Neural cell (in vitro differentiated cells): Measurements from ENCODE around the gene RAET1L. TPM values are rescaled to one million over a fixed set of nuclear protein-coding genes. Genes with fewer than 3 reads are reported as not detected.

Source experiments
- H2AFZ ChIP-seq: fragments of 200-600, 300-800 bp; sonication (generic), shearing (Covaris generic); 2 replicates; pipeline ENCODE4 v1.6.0; 2014; ENCODE audit warnings: low read depth, mild to moderate bottlenecking, antibody characterized with exemption, low read length, moderate library complexity
- H3F3A ChIP-seq: fragments of 200-600 bp; shearing (Covaris generic); 2 replicates; pipeline ENCODE4 v1.6.1; 2016; ENCODE audit warnings: mild to moderate bottlenecking, moderate library complexity, mixed read lengths, antibody characterized with exemption, low read length; ENCODE audit not compliant: insufficient read depth, poor library complexity, severe bottlenecking
- H3K27ac ChIP-seq: fragments of 200-600, 300-800 bp; sonication (generic), shearing (Covaris generic); 2 replicates; pipeline ENCODE4 v1.5.1; 2014; ENCODE audit warnings: mild to moderate bottlenecking, low read length, moderate library complexity
- H3K27me3 ChIP-seq: fragments of 300-800, 200-600 bp; sonication (generic), shearing (Covaris generic); 2 replicates; pipeline ENCODE4 v1.6.0; 2014; ENCODE audit warnings: mild to moderate bottlenecking, low read depth, low read length, moderate library complexity; ENCODE audit not compliant: insufficient read depth
- H3K36me3 ChIP-seq: fragments of 300-800, 200-600 bp; sonication (generic), shearing (Covaris generic); 2 replicates; pipeline ENCODE4 v1.5.1; 2014; ENCODE audit warnings: mild to moderate bottlenecking, antibody characterized with exemption, low read length, moderate library complexity; ENCODE audit not compliant: insufficient read depth
- H3K4me2 ChIP-seq: fragments of 300-800, 200-600 bp; sonication (generic), shearing (Covaris generic); 2 replicates; pipeline ENCODE4 v1.6.0; 2014; ENCODE audit warnings: mild to moderate bottlenecking, low read length
- H3K4me3 ChIP-seq: fragments of 300-800, 200-600 bp; sonication (generic), shearing (Covaris generic); 2 replicates; pipeline ENCODE4 v1.5.1; 2014; ENCODE audit warnings: mild to moderate bottlenecking, low read length, moderate library complexity
- H3K79me2 ChIP-seq: fragments of 200-600 bp; shearing (Covaris generic); replicated peaks from 2 replicates; pipeline ENCODE4 v1.6.0; 2014; ENCODE audit warnings: mild to moderate bottlenecking, low read length, moderate library complexity; ENCODE audit not compliant: insufficient read depth
- H3K9ac ChIP-seq: fragments of 300-800, 200-600 bp; sonication (generic), shearing (Covaris generic); 2 replicates; pipeline ENCODE4 v1.6.1; 2016; ENCODE audit warnings: mild to moderate bottlenecking, low read length, mixed read lengths
- H3K9me2 ChIP-seq: fragments of 200-600 bp; shearing (Covaris generic); 2 replicates; pipeline ENCODE4 v1.6.1; 2016; ENCODE audit warnings: mild to moderate bottlenecking, low read length, mixed read lengths; ENCODE audit not compliant: insufficient read depth
- H3K9me3 ChIP-seq: fragments of 200-600, 300-800 bp; sonication (generic), shearing (Covaris generic); 2 replicates; pipeline ENCODE4 v1.6.1; 2016; ENCODE audit warnings: mild to moderate bottlenecking, mixed run types, low read length, moderate library complexity, mixed read lengths
- H4K20me1 ChIP-seq: fragments of 200-600 bp; shearing (Covaris generic); 2 replicates; pipeline ENCODE4 v1.6.1; 2016; ENCODE audit warnings: mild to moderate bottlenecking, mixed run types; ENCODE audit not compliant: insufficient read depth
- CTCF ChIP-seq: fragments of 450-650 bp; IDR thresholded peaks from 2 replicates; pipeline ENCODE4 v1.5.1; 2014; ENCODE audit warnings: antibody characterized with exemption, mild to moderate bottlenecking, moderate library complexity; ENCODE audit not compliant: poor library complexity, severe bottlenecking
- EP300 ChIP-seq: fragments of 450-650 bp; conservative IDR thresholded peaks from 2 replicates; pipeline ENCODE4 v1.6.1; 2014; ENCODE audit warnings: antibody characterized with exemption, mild to moderate bottlenecking, moderate library complexity; ENCODE audit not compliant: poor library complexity, severe bottlenecking
- EZH2 ChIP-seq: fragments of 200-600, 300-800 bp; shearing (Covaris generic), sonication (generic); IDR thresholded peaks from 2 replicates; pipeline ENCODE4 v1.6.1; 2014; ENCODE audit warnings: antibody characterized with exemption, low read length, borderline replicate concordance, mild to moderate bottlenecking; ENCODE audit not compliant: insufficient read depth, poor library complexity, severe bottlenecking
- MXI1 ChIP-seq: fragments of 450-650 bp; conservative IDR thresholded peaks from 2 replicates; pipeline ENCODE4 v1.6.1; 2014; ENCODE audit warnings: antibody characterized with exemption, mild to moderate bottlenecking; ENCODE audit not compliant: poor library complexity, severe bottlenecking
- POLR2AphosphoS5 ChIP-seq: IDR thresholded peaks from 2 replicates; pipeline ENCODE4 v1.6.1; 2012
- RAD21 ChIP-seq: fragments of 450-650 bp; conservative IDR thresholded peaks from 2 replicates; pipeline ENCODE4 v1.6.1; 2014; ENCODE audit warnings: antibody characterized with exemption, mild to moderate bottlenecking, moderate library complexity
- REST ChIP-seq: IDR thresholded peaks from 2 replicates; pipeline ENCODE4 v1.6.1; 2012; ENCODE audit warnings: borderline replicate concordance
- SMC3 ChIP-seq: fragments of 450-650 bp; conservative IDR thresholded peaks from 2 replicates; pipeline ENCODE4 v1.6.1; 2014; ENCODE audit warnings: antibody characterized with exemption, mild to moderate bottlenecking, moderate library complexity; ENCODE audit not compliant: poor library complexity
- TAF1 ChIP-seq: IDR thresholded peaks from 2 replicates; pipeline ENCODE4 v1.6.1; 2012; ENCODE audit warnings: low read depth
- polyA plus RNA-seq: library from polyadenylated mRNA; depleted of rRNA; stranded (reverse); fragments of >200 nt; gene quantifications from 2 replicates; pipeline ENCODE4 v1.2.3, GENCODE V29; 2014

The RAET1L gene
- polyA plus RNA-seq, 1 donor from 2014 or later = not detected

GRCh38 chr6:150046943-150047342 lies 21.6 kb upstream of the RAET1L start:
- no peaks in the 10 kb centered on the region for H3K9me3 ChIP-seq
- no peak overlapping the region for H2AFZ ChIP-seq
- no peak overlapping the region for H3K9ac ChIP-seq
- no peaks in the 10 kb centered on the region for H3K9me2 ChIP-seq
- H4K20me1 ChIP-seq = no peaks in the 10 kb centered on the region
- H3K79me2 ChIP-seq = no peaks in the 10 kb centered on the region
- H3K4me2 ChIP-seq = no peak overlapping the region
- H3K27me3 ChIP-seq = no peaks in the 10 kb centered on the region
- no peaks in the 10 kb centered on the region for H3K36me3 ChIP-seq
- no peak overlapping the region for H3K27ac ChIP-seq
- TF ChIP-seq RAD21 (no peak), POLR2AphosphoS5 (no peak), TAF1 (no peak), REST (no peak), SMC3 (no peak), EZH2 (no peak), EP300 (no peak), MXI1 (no peak), CTCF (no peak)
- no peaks in the 10 kb centered on the region for H3F3A ChIP-seq
- H3K4me3 ChIP-seq = no peak overlapping the region

GRCh38 chr6:150044621-150045145 lies 19.4 kb upstream of the RAET1L start:
- Histone ChIP-seq H3F3A (no peaks in the 10 kb centered on the region), H3K79me2 (no peaks in the 10 kb centered on the region), H3K27me3 (peaks cover 21% of the 10 kb centered on the region), H3K27ac (no peak overlapping the region), H3K4me2 (no peak overlapping the region), H3K9me3 (no peaks in the 10 kb centered on the region), H3K4me3 (no peak overlapping the region), H3K9me2 (no peaks in the 10 kb centered on the region), H3K9ac (no peak overlapping the region), H4K20me1 (no peaks in the 10 kb centered on the region), H2AFZ (no peak overlapping the region), H3K36me3 (no peaks in the 10 kb centered on the region)
- TF ChIP-seq TAF1 = no peak
- TF ChIP-seq EP300 = no peak
- no peak for TF ChIP-seq SMC3
- no peak for TF ChIP-seq EZH2
- TF ChIP-seq MXI1 = no peak
- TF ChIP-seq RAD21 = no peak
- no peak for TF ChIP-seq CTCF
- TF ChIP-seq REST = no peak
- TF ChIP-seq POLR2AphosphoS5 = no peak
